ENCODE measurements around the gene TSTD2.

DNA sequence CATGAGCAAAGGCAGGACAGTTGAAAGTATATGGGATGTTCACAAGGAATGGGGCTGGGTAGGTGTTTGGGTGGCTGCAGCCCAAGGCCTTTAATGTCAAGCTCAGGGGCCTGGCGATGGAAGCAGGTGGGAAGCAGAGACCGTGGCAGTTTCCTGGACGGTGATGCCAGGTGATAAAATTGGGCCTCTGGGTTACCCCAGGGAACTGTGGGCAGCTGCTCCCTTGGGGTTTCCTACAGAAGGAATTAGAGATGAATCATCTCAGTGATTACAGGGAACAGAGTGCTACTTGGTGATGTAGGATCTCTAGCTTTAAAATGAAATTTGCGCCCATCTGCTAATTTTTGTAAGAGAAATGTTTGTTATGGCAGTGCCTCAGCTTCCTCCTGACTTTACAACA is 39.2 kb downstream of the TSTD2 start:
- TF ChIP-seq POLR2A (IDR thresholded peaks at IDR 0.05) (no peak), POLR2AphosphoS5 (IDR thresholded peaks at IDR 0.05) (no peak)
- TF ChIP-seq, protein P1, sequence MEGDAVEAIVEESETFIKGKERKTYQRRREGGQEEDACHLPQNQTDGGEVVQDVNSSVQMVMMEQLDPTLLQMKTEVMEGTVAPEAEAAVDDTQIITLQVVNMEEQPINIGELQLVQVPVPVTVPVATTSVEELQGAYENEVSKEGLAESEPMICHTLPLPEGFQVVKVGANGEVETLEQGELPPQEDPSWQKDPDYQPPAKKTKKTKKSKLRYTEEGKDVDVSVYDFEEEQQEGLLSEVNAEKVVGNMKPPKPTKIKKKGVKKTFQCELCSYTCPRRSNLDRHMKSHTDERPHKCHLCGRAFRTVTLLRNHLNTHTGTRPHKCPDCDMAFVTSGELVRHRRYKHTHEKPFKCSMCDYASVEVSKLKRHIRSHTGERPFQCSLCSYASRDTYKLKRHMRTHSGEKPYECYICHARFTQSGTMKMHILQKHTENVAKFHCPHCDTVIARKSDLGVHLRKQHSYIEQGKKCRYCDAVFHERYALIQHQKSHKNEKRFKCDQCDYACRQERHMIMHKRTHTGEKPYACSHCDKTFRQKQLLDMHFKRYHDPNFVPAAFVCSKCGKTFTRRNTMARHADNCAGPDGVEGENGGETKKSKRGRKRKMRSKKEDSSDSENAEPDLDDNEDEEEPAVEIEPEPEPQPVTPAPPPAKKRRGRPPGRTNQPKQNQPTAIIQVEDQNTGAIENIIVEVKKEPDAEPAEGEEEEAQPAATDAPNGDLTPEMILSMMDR (IDR thresholded peaks at IDR 0.05 in 8 of 11, conservative IDR thresholded peaks at IDR 0.05 in 3 of 11) = no peak
